Lung (tissue), 12 donors: ENCODE measurements around the gene RAI1. TPM values are rescaled to one million over a fixed set of nuclear protein-coding genes. Genes with fewer than 3 reads are reported as not detected.

Experiments
- ATAC-seq: fragments of 200-7000 bp; cut with Tn5 transposase; one replicate; pipeline ENCODE4 v1.9.1; 2020; ENCODE audit warnings: moderate number of reproducible peaks; ENCODE audit not compliant: insufficient read depth, low FRiP score
- DNase-seq, 3 donors: peaks; one replicate each; pipeline ENCODE4 v3.0.0-alpha.2; 2013 to 2017
- H3K27ac ChIP-seq, 2 donors: one replicate each; pipeline ENCODE4 v1.5.1; 2013; ENCODE audit warnings: mild to moderate bottlenecking in 2 of 2, moderate library complexity in 2 of 2, control low read depth in 1 of 2, inconsistent platforms in 1 of 2, low read depth in 1 of 2, low read length in 1 of 2
- H3K27me3 ChIP-seq, 3 donors: one replicate each; pipeline ENCODE4 v1.5.1; 2013; ENCODE audit warnings: low read length in 2 of 3; ENCODE audit not compliant: control insufficient read depth in 3 of 3, insufficient read depth in 3 of 3
- H3K36me3 ChIP-seq, 4 donors: one replicate each; pipeline ENCODE4 v1.5.1; 2013; ENCODE audit warnings: low read length in 4 of 4, mild to moderate bottlenecking in 1 of 4, moderate library complexity in 1 of 4; ENCODE audit not compliant: control insufficient read depth in 4 of 4, insufficient read depth in 4 of 4
- H3K4me1 ChIP-seq, 5 donors: one replicate each; pipeline ENCODE4 v1.5.1; 2013; ENCODE audit warnings: low read length in 5 of 5, mild to moderate bottlenecking in 2 of 5, moderate library complexity in 1 of 5; ENCODE audit not compliant: control insufficient read depth in 5 of 5, insufficient read depth in 5 of 5
- H3K4me3 ChIP-seq: one replicate; pipeline ENCODE4 v1.5.1; 2013; ENCODE audit warnings: mild to moderate bottlenecking, control low read depth, moderate library complexity
- H3K9ac ChIP-seq, 2 donors: one replicate each; pipeline ENCODE4 v1.5.1; 2013; ENCODE audit warnings: low read length in 2 of 2, control low read depth in 1 of 2; ENCODE audit not compliant: insufficient read depth in 1 of 2
- H3K9me3 ChIP-seq, 4 donors: one replicate each; pipeline ENCODE4 v1.5.1; 2013; ENCODE audit warnings: low read length in 3 of 4, mild to moderate bottlenecking in 1 of 4, moderate library complexity in 1 of 4; ENCODE audit not compliant: control insufficient read depth in 4 of 4, insufficient read depth in 3 of 4
- WGBS, 2 donors: extraction: QIAGEN DNeasy Blood & Tissue Kit; methylation state at CpG; one replicate each; pipeline ENCODE4 v1.1.7; 2013; 5-methylcytosine and 5-hydroxymethylcytosine counted together
- polyA plus RNA-seq, 2 donors: library from polyadenylated mRNA; stranded (reverse); fragments of 200-250 nt; gene quantifications; one replicate each; pipeline ENCODE4 v1.2.1, GENCODE V29; 2013
- total RNA-seq, 2 donors: library from RNA; depleted of rRNA in 1 of 2; stranded (reverse); fragments of >200 nt in 1 of 2; gene quantifications; one replicate each; pipeline ENCODE4 v1.2.1, GENCODE V29; 2014 to 2021
- TF ChIP-seq, protein P1 (sequence below): IDR thresholded peaks from 2 replicates; pipeline ENCODE4 v1.5.1; 2012; ENCODE audit warnings: mild to moderate bottlenecking; ENCODE audit errors: control extremely low read depth, extremely low read depth
- donor health status: control.
- donor health status: control.
- donor health status: Bipolar disorder and iron deficiency.
- donor health status: healthy.
- donor health status: DM: yes; HTN: yes; CAD: no.

Gene RAI1
- total and polyA plus RNA-seq, 4 donors, result 14.5 to 44.4 (median 28.3) TPM

DNA sequence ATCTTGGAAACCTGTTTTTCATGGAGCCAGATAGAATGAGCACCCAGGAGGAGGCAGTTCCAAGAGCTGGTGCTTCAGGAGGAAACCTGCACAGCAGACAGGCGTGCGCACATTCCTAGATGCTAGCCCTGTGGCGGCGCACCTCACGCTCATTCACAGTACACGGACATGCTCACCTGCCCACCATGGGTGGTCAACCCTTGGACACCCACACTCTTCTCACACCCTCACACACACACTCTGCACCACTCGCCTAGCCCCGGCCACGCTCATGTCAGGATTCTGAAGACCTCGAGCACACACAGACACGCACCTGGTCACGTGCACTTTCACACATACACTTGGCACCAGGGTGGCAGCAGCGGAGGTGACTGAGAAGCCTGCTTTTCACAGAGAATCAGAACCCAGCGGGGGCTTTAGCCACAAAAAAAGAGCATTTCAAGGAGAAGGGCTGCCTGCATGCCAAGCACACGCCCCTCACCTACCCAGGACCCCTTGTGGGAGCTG lies 28.6 kb downstream of the RAI1 start:
- Histone ChIP-seq H3K27ac (peak overlapping the region in 1 of 2 donors; percentile 62), H3K27me3 (no peaks in the 10 kb centered on the region), H3K9ac (no peak overlapping the region), H3K4me1 (peaks cover 0 to 34% (median 22%) of the 10 kb centered on the region in 5 donors), H3K4me3 (no peak overlapping the region), H3K36me3 (peaks cover 0 to 4% (median 2%) of the 10 kb centered on the region in 4 donors), H3K9me3 (no peaks in the 10 kb centered on the region)
- DNase-seq (no peak), ATAC-seq (no peak)
- 83 to 89% methylated on average over 15 of the region's 15 CpGs for WGBS, 2 donors
- TF ChIP-seq, protein P1, sequence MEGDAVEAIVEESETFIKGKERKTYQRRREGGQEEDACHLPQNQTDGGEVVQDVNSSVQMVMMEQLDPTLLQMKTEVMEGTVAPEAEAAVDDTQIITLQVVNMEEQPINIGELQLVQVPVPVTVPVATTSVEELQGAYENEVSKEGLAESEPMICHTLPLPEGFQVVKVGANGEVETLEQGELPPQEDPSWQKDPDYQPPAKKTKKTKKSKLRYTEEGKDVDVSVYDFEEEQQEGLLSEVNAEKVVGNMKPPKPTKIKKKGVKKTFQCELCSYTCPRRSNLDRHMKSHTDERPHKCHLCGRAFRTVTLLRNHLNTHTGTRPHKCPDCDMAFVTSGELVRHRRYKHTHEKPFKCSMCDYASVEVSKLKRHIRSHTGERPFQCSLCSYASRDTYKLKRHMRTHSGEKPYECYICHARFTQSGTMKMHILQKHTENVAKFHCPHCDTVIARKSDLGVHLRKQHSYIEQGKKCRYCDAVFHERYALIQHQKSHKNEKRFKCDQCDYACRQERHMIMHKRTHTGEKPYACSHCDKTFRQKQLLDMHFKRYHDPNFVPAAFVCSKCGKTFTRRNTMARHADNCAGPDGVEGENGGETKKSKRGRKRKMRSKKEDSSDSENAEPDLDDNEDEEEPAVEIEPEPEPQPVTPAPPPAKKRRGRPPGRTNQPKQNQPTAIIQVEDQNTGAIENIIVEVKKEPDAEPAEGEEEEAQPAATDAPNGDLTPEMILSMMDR, result no peak

DNA sequence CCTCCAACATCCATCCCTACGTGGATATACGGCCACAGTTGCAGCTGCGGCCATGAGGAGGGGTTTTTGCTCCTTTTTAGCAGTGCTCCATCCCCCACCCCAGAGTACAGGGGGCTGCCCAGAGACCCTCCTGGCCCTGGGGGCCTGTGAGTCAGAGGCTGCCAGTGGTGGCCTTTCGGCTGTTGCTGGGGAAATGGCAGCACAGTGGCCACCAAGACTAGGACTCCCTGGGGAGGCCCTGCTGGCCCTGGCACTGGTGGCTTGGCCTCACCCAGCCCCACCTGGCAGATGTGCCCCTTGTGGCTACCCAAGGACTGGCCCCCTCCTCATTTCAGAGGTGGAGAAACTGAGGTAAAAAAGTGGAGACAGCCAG lies 29.1 kb downstream of the RAI1 start:
- Histone ChIP-seq H3K9me3 (no peaks in the 10 kb centered on the region), H3K9ac (no peak overlapping the region), H3K36me3 (peaks cover 0 to 4% (median 1%) of the 10 kb centered on the region in 4 donors), H3K27ac (peak overlapping the region; percentile 21 to 62), H3K27me3 (no peaks in the 10 kb centered on the region), H3K4me3 (no peak overlapping the region), H3K4me1 (peaks cover 0 to 36% (median 22%) of the 10 kb centered on the region in 5 donors)
- TF ChIP-seq, protein P1, result no peak
- DNase-seq (no peak), ATAC-seq (no peak)
- WGBS, 2 donors, result 89 to 90% methylated on average over 4 of the region's 4 CpGs

DNA sequence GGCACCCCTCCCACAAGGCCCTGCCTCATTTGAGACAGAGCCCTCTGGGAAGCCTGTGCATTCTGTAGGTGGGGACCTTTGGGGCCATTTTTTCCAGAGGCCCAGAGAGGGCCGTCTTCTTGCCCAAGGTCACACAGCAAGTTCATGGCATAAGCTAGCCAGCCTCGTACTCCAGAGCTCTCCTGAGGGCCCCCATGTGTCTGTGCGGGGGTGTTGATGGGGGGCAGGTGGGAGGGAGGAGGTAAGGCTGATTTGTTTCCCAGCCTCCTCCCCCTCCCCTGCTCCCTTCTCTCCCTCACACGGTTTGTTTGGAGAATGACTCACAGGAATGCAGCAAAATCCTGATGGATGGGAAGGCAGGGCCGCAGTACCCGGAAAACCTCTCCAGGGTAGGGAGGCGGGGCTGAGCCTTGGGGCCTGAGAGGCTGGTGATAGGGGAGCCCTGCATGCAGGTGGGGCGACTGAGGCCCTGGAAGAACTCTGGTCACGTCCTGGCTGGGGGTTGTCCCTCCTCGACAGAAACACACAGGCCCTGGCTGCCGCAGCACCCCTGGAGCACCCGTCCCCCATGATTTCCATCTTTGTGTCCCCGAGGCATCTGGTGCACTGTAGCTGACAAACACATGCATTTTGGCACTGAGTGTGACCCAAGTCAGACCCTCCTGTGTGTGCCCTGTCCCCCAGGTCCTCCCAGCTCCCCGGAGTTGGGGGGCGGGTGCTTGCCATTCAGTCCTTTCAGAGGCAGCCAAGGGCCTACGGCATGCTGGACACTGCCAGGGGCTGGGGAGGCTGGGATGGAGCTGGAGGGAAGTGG lies 29.7 kb downstream of the RAI1 start:
- Histone ChIP-seq H3K4me3 (no peak overlapping the region), H3K9me3 (no peaks in the 10 kb centered on the region), H3K4me1 (peaks cover 0 to 36% (median 22%) of the 10 kb centered on the region in 5 donors), H3K27ac (peak overlapping the region; percentile 34 to 92), H3K36me3 (peaks cover 0 to 4% (median 0%) of the 10 kb centered on the region in 4 donors), H3K27me3 (no peaks in the 10 kb centered on the region), H3K9ac (no peak overlapping the region)
- DNase-seq, result peak; percentile 78 to 89 (median 86)
- peak; percentile 85 for ATAC-seq
- WGBS, 2 donors, result 62 to 79% methylated on average over 16 of the region's 16 CpGs
- TF ChIP-seq, protein P1, result no peak
